T-helper 17 cell (primary cell): ENCODE results near the gene CHAT. TPM values are rescaled to one million over a fixed set of nuclear protein-coding genes. Genes with fewer than 3 reads are reported as not detected.

Source experiments
- ATAC-seq: fragments of 150-1000 bp; cut with Tn5 transposase; 2 replicates; pipeline ENCODE4 v1.10.0; 2021; ENCODE audit warnings: mild to moderate bottlenecking, moderate library complexity
- DNase-seq, 3 donors: peaks; one replicate each; pipeline versions ENCODE4 v3.0.0 to v3.0.0-alpha.2; 2020 to 2021
- H3K9me3 ChIP-seq: one replicate; pipeline ENCODE4 v1.7.0; 2013; ENCODE audit warnings: low read length, mild to moderate bottlenecking; ENCODE audit not compliant: control insufficient read depth, poor library complexity, severe bottlenecking
- H3K27ac Mint-ChIP-seq: one replicate; pipeline ENCODE4 v1.8.0; 2022; ENCODE audit warnings: mild to moderate bottlenecking, moderate library complexity, mixed read lengths
- H3K27me3 Mint-ChIP-seq: one replicate; pipeline ENCODE4 v1.8.0; 2022; ENCODE audit warnings: mixed read lengths
- H3K36me3 Mint-ChIP-seq: one replicate; pipeline ENCODE4 v1.8.0; 2022; ENCODE audit warnings: low read depth, mixed read lengths
- H3K4me1 Mint-ChIP-seq: one replicate; pipeline ENCODE4 v1.8.0; 2022; ENCODE audit warnings: mild to moderate bottlenecking, mixed read lengths
- H3K4me3 Mint-ChIP-seq: one replicate; pipeline ENCODE4 v1.8.0; 2022; ENCODE audit warnings: mild to moderate bottlenecking, moderate library complexity, mixed read lengths
- total RNA-seq, 4 donors: library from RNA in 2 of 4; stranded (reverse) in 2 of 4; gene quantifications; one replicate each; pipeline ENCODE4 v1.2.3 and lab custom pipeline; 2022 to 2026

Gene CHAT
- total RNA-seq, 2 donors from 2014 or later: not detected

- ATAC-seq: no peak
Measured at GRCh38 chr10:49600046-49600445, 13.8 kb upstream of the CHAT start.

GRCh38 chr10:49600781-49601400 is 12.9 kb upstream of the CHAT start:
- Mint-ChIP-seq H3K36me3 (no peaks in the 10 kb centered on the region), H3K27ac (no peak overlapping the region), H3K27me3 (peaks cover 68% of the 10 kb centered on the region), H3K4me1 (no peaks in the 10 kb centered on the region), H3K4me3 (no peak overlapping the region)
- DNase-seq (no peak), ATAC-seq (no peak)
- H3K9me3 ChIP-seq: no peaks in the 10 kb centered on the region

More at GRCh38 chr10:49600046-49600445, 13.8 kb upstream of the CHAT start:
- no peaks in the 10 kb centered on the region for H3K36me3 Mint-ChIP-seq
- peaks cover 68% of the 10 kb centered on the region for H3K27me3 Mint-ChIP-seq
- DNase-seq: no peak
- H3K9me3 ChIP-seq: no peaks in the 10 kb centered on the region
- H3K27ac Mint-ChIP-seq: no peak overlapping the region
- no peak overlapping the region for H3K4me3 Mint-ChIP-seq
- no peaks in the 10 kb centered on the region for H3K4me1 Mint-ChIP-seq

- Mint-ChIP-seq H3K27ac (no peak overlapping the region), H3K4me1 (no peaks in the 10 kb centered on the region), H3K4me3 (no peak overlapping the region), H3K36me3 (no peaks in the 10 kb centered on the region), H3K27me3 (peaks cover 62% of the 10 kb centered on the region)
- no peaks in the 10 kb centered on the region for H3K9me3 ChIP-seq
- no peak for ATAC-seq
- no peak for DNase-seq
Measured at GRCh38 chr10:49601857-49602256, 12.0 kb upstream of the CHAT start.

GRCh38 chr10:49602380-49603023 is 11.3 kb upstream of the CHAT start:
- H3K9me3 ChIP-seq: no peaks in the 10 kb centered on the region
- no peak for ATAC-seq
- peaks cover 60% of the 10 kb centered on the region for H3K27me3 Mint-ChIP-seq
- no peak overlapping the region for H3K4me3 Mint-ChIP-seq
- no peak for DNase-seq
- H3K36me3 Mint-ChIP-seq: no peaks in the 10 kb centered on the region
- H3K27ac Mint-ChIP-seq: no peak overlapping the region
- H3K4me1 Mint-ChIP-seq: no peaks in the 10 kb centered on the region

GRCh38 chr10:49605216-49605938 is 8.5 kb upstream of the CHAT start:
- Mint-ChIP-seq H3K27ac (no peak overlapping the region), H3K4me3 (no peak overlapping the region), H3K27me3 (peaks cover 61% of the 10 kb centered on the region), H3K36me3 (no peaks in the 10 kb centered on the region), H3K4me1 (no peaks in the 10 kb centered on the region)
- no peaks in the 10 kb centered on the region for H3K9me3 ChIP-seq
- ATAC-seq (no peak), DNase-seq (no peak)

- ATAC-seq: no peak
- Mint-ChIP-seq H3K36me3 (no peaks in the 10 kb centered on the region), H3K4me3 (no peak overlapping the region), H3K4me1 (no peaks in the 10 kb centered on the region), H3K27ac (no peak overlapping the region), H3K27me3 (peaks cover 57% of the 10 kb centered on the region)
- no peaks in the 10 kb centered on the region for H3K9me3 ChIP-seq
- no peak for DNase-seq
Measured at GRCh38 chr10:49605939-49606509, 7.8 kb upstream of the CHAT start.

GRCh38 chr10:49606981-49607535 is 6.8 kb upstream of the CHAT start:
- ATAC-seq (peak; percentile 81), DNase-seq (peak; percentile 35 to 51 (median 41))
- no peaks in the 10 kb centered on the region for H3K9me3 ChIP-seq
- Mint-ChIP-seq H3K27me3 (peaks cover 57% of the 10 kb centered on the region), H3K4me1 (no peaks in the 10 kb centered on the region), H3K36me3 (no peaks in the 10 kb centered on the region), H3K4me3 (no peak overlapping the region), H3K27ac (no peak overlapping the region)

- Mint-ChIP-seq H3K27me3 (peaks cover 58% of the 10 kb centered on the region), H3K4me1 (peaks cover 2% of the 10 kb centered on the region), H3K4me3 (no peak overlapping the region), H3K36me3 (peaks cover 3% of the 10 kb centered on the region), H3K27ac (no peak overlapping the region)
- ATAC-seq: no peak
- no peak for DNase-seq
- no peaks in the 10 kb centered on the region for H3K9me3 ChIP-seq
Measured at GRCh38 chr10:49608166-49609005, 5.5 kb upstream of the CHAT start.

- Mint-ChIP-seq H3K4me1 (peaks cover 2% of the 10 kb centered on the region), H3K36me3 (peaks cover 3% of the 10 kb centered on the region), H3K27ac (no peak overlapping the region), H3K27me3 (peaks cover 58% of the 10 kb centered on the region), H3K4me3 (no peak overlapping the region)
- DNase-seq (no peak), ATAC-seq (no peak)
- no peaks in the 10 kb centered on the region for H3K9me3 ChIP-seq
Measured at GRCh38 chr10:49609006-49609282, 4.9 kb upstream of the CHAT start.

GRCh38 chr10:49609283-49610113 is 4.3 kb upstream of the CHAT start:
- ATAC-seq (no peak), DNase-seq (no peak)
- no peak overlapping the region for H3K4me3 Mint-ChIP-seq
- H3K36me3 Mint-ChIP-seq: peaks cover 3% of the 10 kb centered on the region
- no peaks in the 10 kb centered on the region for H3K9me3 ChIP-seq
- peaks cover 2% of the 10 kb centered on the region for H3K4me1 Mint-ChIP-seq
- H3K27me3 Mint-ChIP-seq: peaks cover 55% of the 10 kb centered on the region
- no peak overlapping the region for H3K27ac Mint-ChIP-seq

- H3K4me1 Mint-ChIP-seq: peaks cover 5% of the 10 kb centered on the region
- DNase-seq: no peak
- no peak within 1 kb of the TSS for H3K27ac Mint-ChIP-seq
- H3K36me3 Mint-ChIP-seq: peaks cover 3% of the 10 kb centered on the region
- H3K27me3 Mint-ChIP-seq: peaks cover 60% of the 10 kb centered on the region
- H3K9me3 ChIP-seq: no peaks in the 10 kb centered on the region
- no peak within 1 kb of the TSS for H3K4me3 Mint-ChIP-seq
- ATAC-seq: no peak
Measured at GRCh38 chr10:49610114-49610457, 3.8 kb upstream of the CHAT start, which contains the start of gene SLC18A3. Gene SLC18A3, plus strand, starts transcription at chr10:49610310. Its CDS starts 431 bp downstream, at chr10:49610741.

- no peaks in the 10 kb centered on the region for H3K9me3 ChIP-seq
- Mint-ChIP-seq H3K27me3 (peaks cover 65% of the 10 kb centered on the region), H3K4me1 (peaks cover 5% of the 10 kb centered on the region), H3K36me3 (peaks cover 3% of the 10 kb centered on the region), H3K4me3 (no peak overlapping the region), H3K27ac (no peak overlapping the region)
- DNase-seq (no peak), ATAC-seq (no peak)
Measured at GRCh38 chr10:49610458-49611165, 3.2 kb upstream of the CHAT start.
